Activated CD8-positive, alpha-beta T cell treated with anti-CD3 and anti-CD28 coated beads, Interleukin-2, amount 10 ng/mL, durations not matched to agents 7 days and 5 days (primary cell): Measurements from ENCODE around the gene TUBA4A. TPM values are rescaled to one million over a fixed set of nuclear protein-coding genes. Genes with fewer than 3 reads are reported as not detected.
"Not testable (repeated sequence)": the region's sequence is repeated elsewhere in the genome, so short reads cannot be mapped to it uniquely, and the experiment has no call there.

Experiments
- ATAC-seq: fragments of 150-1000 bp; cut with Tn5 transposase; one replicate; pipeline ENCODE4 v1.10.0; 2021; ENCODE audit warnings: moderate library complexity
- CTCF ChIA-PET: fragments of 350-600 bp; sonication (Branson Sonifier 250); formaldehyde crosslinking; loops from one replicate; lab custom pipeline; 2021; ENCODE audit warnings: antibody characterized with exemption; lab: Charles Lee
- POLR2A ChIA-PET: fragments of 350-600 bp; sonication (Branson Sonifier 250); formaldehyde crosslinking; loops from one replicate; lab custom pipeline; 2021; ENCODE audit warnings: antibody characterized with exemption; lab: Charles Lee
- DNase-seq: peaks from one replicate; pipeline ENCODE4 v3.0.0-alpha.2; 2020
- H3K27ac Mint-ChIP-seq: one replicate; pipeline ENCODE4 v1.8.0; 2021; ENCODE audit warnings: mild to moderate bottlenecking, mixed read lengths
- H3K27me3 Mint-ChIP-seq: one replicate; pipeline ENCODE4 v1.8.0; 2021; ENCODE audit warnings: low read depth, mixed read lengths
- H3K36me3 Mint-ChIP-seq: one replicate; pipeline ENCODE4 v1.8.0; 2021; ENCODE audit warnings: low read depth, mixed read lengths
- H3K4me1 Mint-ChIP-seq: one replicate; pipeline ENCODE4 v1.8.0; 2021; ENCODE audit warnings: low read depth, mixed read lengths
- H3K4me3 Mint-ChIP-seq: one replicate; pipeline ENCODE4 v1.8.0; 2021; ENCODE audit warnings: mild to moderate bottlenecking, mixed read lengths
- H3K9me3 Mint-ChIP-seq: one replicate; pipeline ENCODE4 v1.8.0; 2022; ENCODE audit warnings: mixed read lengths; ENCODE audit not compliant: insufficient read depth
- total RNA-seq, 2 experiments: library from RNA; stranded (reverse); gene quantifications; one replicate each; pipeline ENCODE4 v1.2.3, GENCODE V29; 2021

The TUBA4A gene
- total RNA-seq, 2 experiments from 2014 or later = 286 to 292 TPM

- H3K4me1 Mint-ChIP-seq = peaks cover 30% of the 10 kb centered on the region
- CTCF ChIA-PET = interaction anchor here (0.7 to 6.1 kb wide), 11 partner anchors 13 to 135 kb away, joined by 3 to 239 read pairs (median 10); partner anchors contain the start of genes ANKZF1, ATG9A, DNAJB2 and NHEJ1
Observed at GRCh38 chr2:219293736-219294231, 40.1 kb upstream of the TUBA4A start.

GRCh38 chr2:219292616-219293015 lies 38.9 kb upstream of the TUBA4A start:
- peaks cover 25% of the 10 kb centered on the region for H3K4me1 Mint-ChIP-seq
- H3K4me3 Mint-ChIP-seq = no peak overlapping the region
- H3K9me3 Mint-ChIP-seq = no peaks in the 10 kb centered on the region
- ChIA-PET CTCF (interaction anchor here (1.3 to 6.1 kb wide), 6 partner anchors 8 to 134 kb away, joined by 3 to 239 read pairs (median 4); partner anchors contain the start of genes DNAJB2, GLB1L, NHEJ1 and STK16), POLR2A (interaction anchor here (4.1 kb wide), 1 partner anchor 39 kb away, joined by 29 read pairs; the partner anchor contains the start of genes TUBA4A and TUBA4B)
- DNase-seq = no peak
- ATAC-seq = no peak
- no peaks in the 10 kb centered on the region for H3K36me3 Mint-ChIP-seq
- H3K27me3 Mint-ChIP-seq = peaks cover 3% of the 10 kb centered on the region
- no peak overlapping the region for H3K27ac Mint-ChIP-seq

More at GRCh38 chr2:219293736-219294231, 40.1 kb upstream of the TUBA4A start:
- Mint-ChIP-seq H3K4me3 (no peak overlapping the region), H3K36me3 (no peaks in the 10 kb centered on the region), H3K27ac (no peak overlapping the region), H3K9me3 (no peaks in the 10 kb centered on the region), H3K27me3 (peaks cover 3% of the 10 kb centered on the region)
- ATAC-seq (no peak), DNase-seq (no peak)
- POLR2A ChIA-PET = interaction anchor here (0.6 to 4.1 kb wide), 4 partner anchors 13 to 819 kb away, joined by 3 to 29 read pairs (median 5); partner anchors contain the start of genes DNAJB2, TUBA4A and TUBA4B

- Mint-ChIP-seq H3K27ac (no peak overlapping the region), H3K27me3 (peaks cover 3% of the 10 kb centered on the region), H3K4me1 (peaks cover 24% of the 10 kb centered on the region), H3K36me3 (no peaks in the 10 kb centered on the region), H3K9me3 (no peaks in the 10 kb centered on the region), H3K4me3 (no peak overlapping the region)
- DNase-seq (no peak), ATAC-seq (no peak)
- ChIA-PET CTCF (interaction anchor here (1.2 to 6.1 kb wide), 5 partner anchors 9 to 133 kb away, joined by 4 to 239 read pairs (median 5); partner anchors contain the start of genes ANKZF1, ATG9A, DNAJB2 and GLB1L), POLR2A (interaction anchor here (0.6 kb wide), 1 partner anchor 60 kb away, joined by 3 read pairs; no protein-coding TSS in a partner anchor)
Observed at GRCh38 chr2:219291910-219292490, 38.3 kb upstream of the TUBA4A start.

- H3K4me3 Mint-ChIP-seq = no peak overlapping the region
- ChIA-PET POLR2A (interaction anchor here (0.6 kb wide), 1 partner anchor 59 kb away, joined by 3 read pairs; no protein-coding TSS in a partner anchor), CTCF (interaction anchor here (1.2 to 6.1 kb wide), 5 partner anchors 9 to 132 kb away, joined by 4 to 239 read pairs (median 5); partner anchors contain the start of genes ANKZF1, ATG9A, DNAJB2 and GLB1L)
- DNase-seq (no peak), ATAC-seq (no peak)
- peaks cover 3% of the 10 kb centered on the region for H3K27me3 Mint-ChIP-seq
- H3K27ac Mint-ChIP-seq = no peak overlapping the region
- H3K36me3 Mint-ChIP-seq = no peaks in the 10 kb centered on the region
- no peaks in the 10 kb centered on the region for H3K9me3 Mint-ChIP-seq
- peaks cover 20% of the 10 kb centered on the region for H3K4me1 Mint-ChIP-seq
Observed at GRCh38 chr2:219291394-219291793, 37.7 kb upstream of the TUBA4A start.

GRCh38 chr2:219290381-219291171 lies 36.9 kb upstream of the TUBA4A start:
- Mint-ChIP-seq H3K36me3 (no peaks in the 10 kb centered on the region), H3K9me3 (no peaks in the 10 kb centered on the region), H3K27me3 (peaks cover 1% of the 10 kb centered on the region), H3K27ac (peak overlapping the region; percentile 46), H3K4me3 (no peak overlapping the region), H3K4me1 (peaks cover 17% of the 10 kb centered on the region)
- ATAC-seq = no peak
- ChIA-PET CTCF (interaction anchor here (1.2 to 6.1 kb wide), 2 partner anchors 10 to 61 kb away, joined by 5 to 239 read pairs; partner anchors contain the start of genes ANKZF1, ATG9A and DNAJB2), POLR2A (interaction anchor here (0.6 kb wide), 1 partner anchor 14 kb away, joined by 3 read pairs; no protein-coding TSS in a partner anchor)
- DNase-seq = no peak

- ChIA-PET POLR2A (interaction anchor here (0.6 kb wide), 1 partner anchor 15 kb away, joined by 3 read pairs; no protein-coding TSS in a partner anchor), CTCF (interaction anchor here (6.1 kb wide), 1 partner anchor 9 kb away, joined by 239 read pairs; the partner anchor contains the start of gene DNAJB2)
- no peak for DNase-seq
- ATAC-seq = no peak
- H3K36me3 Mint-ChIP-seq = peaks cover 1% of the 10 kb centered on the region
- peaks cover 10% of the 10 kb centered on the region for H3K4me1 Mint-ChIP-seq
- no peak overlapping the region for H3K4me3 Mint-ChIP-seq
- H3K27ac Mint-ChIP-seq = no peak overlapping the region
- no peaks in the 10 kb centered on the region for H3K27me3 Mint-ChIP-seq
- H3K9me3 Mint-ChIP-seq = no peaks in the 10 kb centered on the region
Observed at GRCh38 chr2:219289537-219290361, 36.0 kb upstream of the TUBA4A start.

- Mint-ChIP-seq H3K4me1 (peaks cover 7% of the 10 kb centered on the region), H3K36me3 (peaks cover 1% of the 10 kb centered on the region), H3K27ac (no peak overlapping the region), H3K9me3 (no peaks in the 10 kb centered on the region), H3K4me3 (no peak overlapping the region), H3K27me3 (no peaks in the 10 kb centered on the region)
- ATAC-seq (no peak), DNase-seq (no peak)
- CTCF ChIA-PET = no interaction called here
- POLR2A ChIA-PET = no interaction called here
Observed at GRCh38 chr2:219289195-219289536, 35.4 kb upstream of the TUBA4A start.

GRCh38 chr2:219287580-219288265 lies 34.0 kb upstream of the TUBA4A start:
- no peak overlapping the region for H3K27ac Mint-ChIP-seq
- peaks cover 11% of the 10 kb centered on the region for H3K36me3 Mint-ChIP-seq
- DNase-seq = no peak
- no peak for ATAC-seq
- H3K9me3 Mint-ChIP-seq = no peaks in the 10 kb centered on the region
- ChIA-PET CTCF (interaction anchor here (1.5 kb wide), 1 partner anchor 12 kb away, joined by 7 read pairs; no protein-coding TSS in a partner anchor), POLR2A (interaction anchor here (1.2 kb wide), 1 partner anchor 34 kb away, joined by 3 read pairs; the partner anchor contains the start of gene TUBA4A)
- H3K4me1 Mint-ChIP-seq = peaks cover 5% of the 10 kb centered on the region
- H3K27me3 Mint-ChIP-seq = no peaks in the 10 kb centered on the region
- no peak overlapping the region for H3K4me3 Mint-ChIP-seq

- CTCF ChIA-PET = interaction anchor here (1.1 to 13.6 kb wide), 3 partner anchors 6 to 13 kb away, joined by 3 to 239 read pairs (median 7); no protein-coding TSS in a partner anchor
- not testable (repeated sequence) for H3K4me1 Mint-ChIP-seq, H3K27ac Mint-ChIP-seq, H3K4me3 Mint-ChIP-seq, ATAC-seq, DNase-seq, H3K9me3 Mint-ChIP-seq, H3K27me3 Mint-ChIP-seq
- H3K36me3 Mint-ChIP-seq = peaks cover 15% of the 10 kb centered on the region
- POLR2A ChIA-PET = interaction anchor here (0.8 to 1.0 kb wide), 2 partner anchors 41 to 69 kb away, joined by 3 read pairs; partner anchors contain the start of gene STK16
Observed at GRCh38 chr2:219287116-219287440, 33.4 kb upstream of the TUBA4A start.

GRCh38 chr2:219286436-219287115 lies 32.9 kb upstream of the TUBA4A start:
- DNase-seq = no peak
- H3K9me3 Mint-ChIP-seq = no peaks in the 10 kb centered on the region
- peaks cover 16% of the 10 kb centered on the region for H3K36me3 Mint-ChIP-seq
- H3K27me3 Mint-ChIP-seq = no peaks in the 10 kb centered on the region
- ATAC-seq = no peak
- CTCF ChIA-PET = interaction anchor here (0.6 to 13.6 kb wide), 4 partner anchors 7 to 75 kb away, joined by 3 to 239 read pairs (median 5); no protein-coding TSS in a partner anchor
- H3K4me1 Mint-ChIP-seq = peaks cover 6% of the 10 kb centered on the region
- no peak overlapping the region for H3K4me3 Mint-ChIP-seq
- H3K27ac Mint-ChIP-seq = no peak overlapping the region
- POLR2A ChIA-PET = interaction anchor here (0.8 to 1.7 kb wide), 3 partner anchors 8 to 69 kb away, joined by 3 to 5 read pairs (median 3); partner anchors contain the start of gene STK16
